ENCODE measurements around the gene IFT172. TPM values are rescaled to one million over a fixed set of nuclear protein-coding genes. Genes with fewer than 3 reads are reported as not detected.

IFT172 gene
- total RNA-seq, 1 experiment from 2014 or later, result 21.9 TPM

GRCh38 chr2:27520316-27520715 is 30.8 kb upstream of the IFT172 start:
- no TSS peak for BruUV-seq (replicated peaks)
- H3K4me3 Mint-ChIP-seq (ENCODE audit: unreplicated experiment), result no peak overlapping the region
- Histone ChIP-seq H3K4me1 (no peaks in the 10 kb centered on the region), H3K36me3 (ENCODE audit: control insufficient read depth, insufficient read depth, low read length) (no peaks in the 10 kb centered on the region), H3K27me3 (replicated peaks; ENCODE audit: control insufficient read depth, insufficient read depth, low read length) (no peaks in the 10 kb centered on the region; the same call in 1 of the 2 replicates), H3K9me3 (no peaks in the 10 kb centered on the region), H3K4me3 (ENCODE audit: low read depth, low read length) (no peak overlapping the region)
- POLR2A ChIA-PET, result no interaction called here
- no peak overlapping the region for H3K27ac Mint-ChIP-seq (ENCODE audit: unreplicated experiment)
- CTCF ChIA-PET, result no interaction called here
- H3K36me3 Mint-ChIP-seq (ENCODE audit: insufficient read depth, unreplicated experiment), result no peaks in the 10 kb centered on the region
- no peaks in the 10 kb centered on the region for H3K27me3 Mint-ChIP-seq (ENCODE audit: insufficient read depth, unreplicated experiment)
- no peak for DNase-seq
- H3K4me1 Mint-ChIP-seq (ENCODE audit: low read depth, unreplicated experiment), result no peaks in the 10 kb centered on the region
- intact Hi-C loops (cut with micrococcal nuclease; ENCODE audit: unreplicated experiment), result no loop called here
- no peaks in the 10 kb centered on the region for H3K9me3 Mint-ChIP-seq (ENCODE audit: unreplicated experiment)
- no peak for TF ChIP-seq CTCF (IDR thresholded peaks at IDR 0.05; ENCODE audit: insufficient read depth in 1 of 2, low read depth in 1 of 2, low read length in 1 of 2, severe bottlenecking in 1 of 2, unreplicated experiment in 1 of 2)

GRCh38 chr2:27518782-27519113 is 29.2 kb upstream of the IFT172 start:
- Mint-ChIP-seq H3K4me1 (ENCODE audit: low read depth, unreplicated experiment) (no peaks in the 10 kb centered on the region), H3K9me3 (ENCODE audit: unreplicated experiment) (no peaks in the 10 kb centered on the region), H3K27ac (ENCODE audit: unreplicated experiment) (no peak overlapping the region), H3K36me3 (ENCODE audit: insufficient read depth, unreplicated experiment) (no peaks in the 10 kb centered on the region), H3K4me3 (ENCODE audit: unreplicated experiment) (no peak overlapping the region), H3K27me3 (ENCODE audit: insufficient read depth, unreplicated experiment) (no peaks in the 10 kb centered on the region)
- CTCF ChIA-PET, result interaction anchor here (0.6 kb wide), 1 partner anchor 75 kb away, joined by 3 read pairs; no protein-coding TSS in a partner anchor
- no peak for DNase-seq
- Histone ChIP-seq H3K9me3 (no peaks in the 10 kb centered on the region), H3K4me3 (ENCODE audit: low read depth, low read length) (no peak overlapping the region), H3K27me3 (replicated peaks; ENCODE audit: control insufficient read depth, insufficient read depth, low read length) (no peaks in the 10 kb centered on the region; the same call in 1 of the 2 replicates), H3K36me3 (ENCODE audit: control insufficient read depth, insufficient read depth, low read length) (no peaks in the 10 kb centered on the region), H3K4me1 (no peaks in the 10 kb centered on the region)
- POLR2A ChIA-PET, result no interaction called here
- no TSS peak for BruUV-seq (replicated peaks)
- intact Hi-C loops (cut with micrococcal nuclease; ENCODE audit: unreplicated experiment), result no loop called here
- TF ChIP-seq CTCF (IDR thresholded peaks at IDR 0.05; ENCODE audit: insufficient read depth in 1 of 2, low read depth in 1 of 2, low read length in 1 of 2, severe bottlenecking in 1 of 2, unreplicated experiment in 1 of 2), result no peak

- Mint-ChIP-seq H3K4me3 (ENCODE audit: unreplicated experiment) (no peak overlapping the region), H3K4me1 (ENCODE audit: low read depth, unreplicated experiment) (no peaks in the 10 kb centered on the region), H3K36me3 (ENCODE audit: insufficient read depth, unreplicated experiment) (no peaks in the 10 kb centered on the region), H3K9me3 (ENCODE audit: unreplicated experiment) (no peaks in the 10 kb centered on the region), H3K27me3 (ENCODE audit: insufficient read depth, unreplicated experiment) (no peaks in the 10 kb centered on the region), H3K27ac (ENCODE audit: unreplicated experiment) (no peak overlapping the region)
- H3K4me1 ChIP-seq, result no peaks in the 10 kb centered on the region
- H3K27me3 ChIP-seq (replicated peaks; ENCODE audit: control insufficient read depth, insufficient read depth, low read length), result no peaks in the 10 kb centered on the region; the same call in 1 of the 2 replicates
- intact Hi-C loops (cut with micrococcal nuclease; ENCODE audit: unreplicated experiment), result no loop called here
- no peak for DNase-seq
- BruUV-seq (replicated peaks), result no TSS peak
- POLR2A ChIA-PET, result no interaction called here
- no peaks in the 10 kb centered on the region for H3K36me3 ChIP-seq (ENCODE audit: control insufficient read depth, insufficient read depth, low read length)
- no peak overlapping the region for H3K4me3 ChIP-seq (ENCODE audit: low read depth, low read length)
- no peaks in the 10 kb centered on the region for H3K9me3 ChIP-seq
- TF ChIP-seq CTCF (IDR thresholded peaks at IDR 0.05; ENCODE audit: insufficient read depth in 1 of 2, low read depth in 1 of 2, low read length in 1 of 2, severe bottlenecking in 1 of 2, unreplicated experiment in 1 of 2), result no peak
- CTCF ChIA-PET, result interaction anchor here (0.6 kb wide), 1 partner anchor 75 kb away, joined by 3 read pairs; no protein-coding TSS in a partner anchor
These were observed 28.7 kb upstream of the IFT172 start for GRCh38 chr2:27518113-27518781.
